Measurements from ENCODE around the gene ARHGAP45. TPM values are rescaled to one million over a fixed set of nuclear protein-coding genes. Genes with fewer than 3 reads are reported as not detected.

Gene ARHGAP45
- total RNA-seq, 4 donors from 2014 or later, result 0.83 to 7.6 (median 3.4) TPM

GRCh38 chr19:1097810-1098176, 30.8 kb downstream of the ARHGAP45 start:
- peaks cover 36 to 52% of the 10 kb centered on the region in 2 donors for H3K4me1 ChIP-seq
- peaks cover 0 to 8% of the 10 kb centered on the region in 2 donors for H3K36me3 ChIP-seq
- no peaks in the 10 kb centered on the region for H3K27me3 ChIP-seq
- intact Hi-C loops (cut with DNase I; ENCODE audit: low total_unique reads), result no loop called here
- in situ Hi-C loops (cut with MboI; ENCODE audit: low sequenced_read_pairs in 4 of 4), result no loop called here
- H3K9me3 ChIP-seq, result no peaks in the 10 kb centered on the region
- ATAC-seq (no peak), DNase-seq (no peak)
- peak overlapping the region in 2 of 4 donors; percentile 95 to 100 for H3K27ac ChIP-seq
- no peak overlapping the region for H3K4me3 ChIP-seq
- TF ChIP-seq POLR2A (IDR thresholded peaks at IDR 0.05), result no peak
- TF ChIP-seq CTCF (IDR thresholded peaks at IDR 0.05 in 4 of 5, conservative IDR thresholded peaks at IDR 0.05 in 1 of 5), result no peak

- no peak for ATAC-seq
- H3K36me3 ChIP-seq, result peaks cover 0 to 2% of the 10 kb centered on the region in 2 donors
- intact Hi-C loops (cut with DNase I; ENCODE audit: low total_unique reads), result no loop called here
- H3K4me3 ChIP-seq, result no peak overlapping the region
- peak overlapping the region; percentile 95 to 100 (median 98) for H3K27ac ChIP-seq
- peak in 1 of 2 donors; percentile 68 for DNase-seq
- no peaks in the 10 kb centered on the region for H3K9me3 ChIP-seq
- TF ChIP-seq CTCF (IDR thresholded peaks at IDR 0.05 in 4 of 5, conservative IDR thresholded peaks at IDR 0.05 in 1 of 5) (no peak), POLR2A (IDR thresholded peaks at IDR 0.05) (no peak)
- H3K4me1 ChIP-seq, result peaks cover 39 to 55% of the 10 kb centered on the region in 2 donors
- in situ Hi-C loops (cut with MboI; ENCODE audit: low sequenced_read_pairs in 4 of 4), result no loop called here
- no peaks in the 10 kb centered on the region for H3K27me3 ChIP-seq
Observed at GRCh38 chr19:1098177-1099051, 31.4 kb downstream of the ARHGAP45 start.

GRCh38 chr19:1101337-1101698, 34.4 kb downstream of the ARHGAP45 start:
- H3K4me3 ChIP-seq, result peak overlapping the region in 3 of 4 donors; percentile 3 to 30 (median 27)

GRCh38 chr19:1102407-1103131, 35.6 kb downstream of the ARHGAP45 start:
- no peaks in the 10 kb centered on the region for H3K9me3 ChIP-seq
- in situ Hi-C loops (cut with MboI; ENCODE audit: low sequenced_read_pairs in 4 of 4), result no loop called here
- intact Hi-C loops (cut with DNase I; ENCODE audit: low total_unique reads), result loop anchor here (1.0 to 10.0 kb wide), 5 partner anchors 55 to 962 kb away; partner anchors contain the start of genes ABCA7, CIRBP, RNU6-2 and TMEM259
- ATAC-seq (peak; percentile 60 to 63), DNase-seq (peak; percentile 75 to 87)
- TF ChIP-seq CTCF (IDR thresholded peaks at IDR 0.05 in 4 of 5, conservative IDR thresholded peaks at IDR 0.05 in 1 of 5) (no peak), POLR2A (IDR thresholded peaks at IDR 0.05) (peak in 1 of 2 donors; percentile 61)
- no peaks in the 10 kb centered on the region for H3K27me3 ChIP-seq
- H3K4me3 ChIP-seq, result peak overlapping the region in 3 of 4 donors; percentile 21 to 69 (median 49)
- peaks cover 0 to 13% of the 10 kb centered on the region in 2 donors for H3K36me3 ChIP-seq
- peaks cover 42 to 47% of the 10 kb centered on the region in 2 donors for H3K4me1 ChIP-seq
- peak overlapping the region; percentile 95 to 100 (median 98) for H3K27ac ChIP-seq

More at GRCh38 chr19:1101337-1101698, 34.4 kb downstream of the ARHGAP45 start:
- H3K27ac ChIP-seq, result peak overlapping the region; percentile 95 to 100 (median 98)
- in situ Hi-C loops (cut with MboI; ENCODE audit: low sequenced_read_pairs in 4 of 4) (no loop called here), intact Hi-C loops (cut with DNase I; ENCODE audit: low total_unique reads) (loop anchor here (5.0 to 10.0 kb wide), 3 partner anchors 56 to 963 kb away; partner anchors contain the start of genes RNU6-2 and TMEM259)
- no peaks in the 10 kb centered on the region for H3K27me3 ChIP-seq
- H3K4me1 ChIP-seq, result peaks cover 39 to 47% of the 10 kb centered on the region in 2 donors
- H3K9me3 ChIP-seq, result no peaks in the 10 kb centered on the region
- DNase-seq (peak in 1 of 2 donors; percentile 72), ATAC-seq (no peak)
- TF ChIP-seq CTCF (IDR thresholded peaks at IDR 0.05 in 4 of 5, conservative IDR thresholded peaks at IDR 0.05 in 1 of 5) (no peak), POLR2A (IDR thresholded peaks at IDR 0.05) (no peak)
- H3K36me3 ChIP-seq, result peaks cover 0 to under 1% of the 10 kb centered on the region in 2 donors

Data from gastrocnemius medialis (tissue), 4 donors.